ENCODE results near the gene PTPN14.

GRCh38 chr1:214432245-214432644 lies 119.2 kb downstream of the PTPN14 start:
- TF ChIP-seq POLR2AphosphoS5 (IDR thresholded peaks at IDR 0.05; ENCODE audit: low read depth) (no peak), CTCF (IDR thresholded peaks at IDR 0.05; ENCODE audit: insufficient read depth, low read length) (no peak), SPI1 (IDR thresholded peaks at IDR 0.05; ENCODE audit: borderline replicate concordance, low read depth) (no peak)
